ENCODE measurements around the gene RSPH3.

DNA sequence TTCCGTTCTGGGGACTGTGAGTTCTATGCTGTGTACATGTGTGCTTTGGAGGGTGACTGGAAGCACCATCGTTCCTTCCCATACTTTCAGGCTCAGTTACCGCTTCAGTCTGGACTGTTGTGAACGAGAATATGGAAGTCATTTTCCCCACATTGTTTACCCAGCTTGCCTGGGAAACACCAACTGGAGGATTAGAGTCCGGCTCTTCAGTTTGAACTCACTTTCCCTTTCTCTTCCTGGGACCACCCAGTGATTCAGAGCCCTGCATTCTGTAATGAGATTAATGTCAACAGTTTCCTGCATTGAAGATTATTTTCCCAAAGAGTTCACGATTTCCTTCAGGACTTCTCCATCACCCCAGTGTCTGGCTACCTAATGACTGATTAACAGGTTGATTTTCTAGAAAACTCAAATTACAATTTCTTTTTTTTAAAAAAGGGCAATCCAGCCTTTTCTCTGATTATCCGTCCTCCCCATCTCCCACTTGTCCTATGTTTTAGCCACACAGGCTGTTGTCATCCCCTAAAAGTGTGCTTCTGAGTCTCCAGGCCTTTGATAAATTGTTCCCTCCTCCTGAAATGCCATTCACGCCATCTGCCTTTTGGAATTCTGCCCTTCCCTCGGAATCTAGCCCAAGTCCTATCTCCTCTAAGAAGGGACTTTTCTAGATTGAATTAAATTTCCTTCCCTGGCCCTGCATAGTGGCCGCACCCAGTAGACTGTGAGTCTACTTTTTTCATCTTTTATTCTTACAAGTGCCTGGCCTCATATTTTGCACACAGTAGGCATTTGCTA, 48.1 kb upstream of the RSPH3 start:
- TF ChIP-seq CTCF (IDR thresholded peaks at IDR 0.05; ENCODE audit: low read length) (no peak), EZH2 (IDR thresholded peaks at IDR 0.05; ENCODE audit: borderline replicate concordance, low read length) (no peak)
